ENCODE data around the gene SIAH2.

Gene SIAH2

GRCh38 chr3:150723946-150724345 lies 39.0 kb downstream of the SIAH2 start:
- Histone ChIP-seq H3K9me3 (ENCODE audit: severe bottlenecking) (no peaks in the 10 kb centered on the region), H3K36me3 (ENCODE audit: low read depth) (no peaks in the 10 kb centered on the region), H3K4me1 (ENCODE audit: insufficient read depth, poor library complexity, severe bottlenecking) (peaks cover 14% of the 10 kb centered on the region), H3K27ac (ENCODE audit: poor library complexity, severe bottlenecking) (no peak overlapping the region), H3K4me3 (ENCODE audit: severe bottlenecking) (no peak overlapping the region), H3K27me3 (ENCODE audit: insufficient read depth, poor library complexity, severe bottlenecking) (no peaks in the 10 kb centered on the region)
- DNase-seq (ENCODE audit: low spot score): no peak
- no peak for TF ChIP-seq CTCF (IDR thresholded peaks at IDR 0.05; ENCODE audit: poor library complexity, severe bottlenecking)
- ATAC-seq (ENCODE audit: low read depth): no peak

DNA sequence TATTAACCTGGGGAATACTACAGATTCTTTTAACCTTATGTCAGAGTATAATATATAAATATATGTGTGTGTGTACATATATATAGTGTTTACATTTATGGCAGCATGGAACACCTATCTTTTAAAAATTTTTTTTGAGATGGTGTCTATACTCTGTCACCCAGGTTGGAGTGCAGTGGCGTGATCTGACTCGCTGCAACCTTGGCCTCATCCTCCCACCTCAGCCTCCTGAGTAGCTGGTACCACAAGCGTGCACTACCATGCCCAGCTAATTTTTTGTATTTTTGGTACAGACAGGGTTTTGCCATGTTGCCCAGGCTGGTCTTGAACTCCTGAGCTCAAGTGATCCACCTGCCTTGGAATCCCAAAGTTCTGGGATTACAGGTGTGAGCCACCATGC lies 40.7 kb downstream of the SIAH2 start:
- Histone ChIP-seq H3K27me3 (ENCODE audit: insufficient read depth, poor library complexity, severe bottlenecking) (no peaks in the 10 kb centered on the region), H3K27ac (ENCODE audit: poor library complexity, severe bottlenecking) (no peak overlapping the region), H3K4me1 (ENCODE audit: insufficient read depth, poor library complexity, severe bottlenecking) (peaks cover 9% of the 10 kb centered on the region), H3K4me3 (ENCODE audit: severe bottlenecking) (no peak overlapping the region), H3K9me3 (ENCODE audit: severe bottlenecking) (no peaks in the 10 kb centered on the region), H3K36me3 (ENCODE audit: low read depth) (no peaks in the 10 kb centered on the region)
- DNase-seq (ENCODE audit: low spot score) (no peak), ATAC-seq (ENCODE audit: low read depth) (no peak)
- no peak for TF ChIP-seq CTCF (IDR thresholded peaks at IDR 0.05; ENCODE audit: poor library complexity, severe bottlenecking)

- Histone ChIP-seq H3K9me3 (ENCODE audit: severe bottlenecking) (no peaks in the 10 kb centered on the region), H3K36me3 (ENCODE audit: low read depth) (no peaks in the 10 kb centered on the region), H3K4me3 (ENCODE audit: severe bottlenecking) (no peak overlapping the region), H3K27ac (ENCODE audit: poor library complexity, severe bottlenecking) (no peak overlapping the region), H3K27me3 (ENCODE audit: insufficient read depth, poor library complexity, severe bottlenecking) (no peaks in the 10 kb centered on the region), H3K4me1 (ENCODE audit: insufficient read depth, poor library complexity, severe bottlenecking) (peaks cover 9% of the 10 kb centered on the region)
- DNase-seq (ENCODE audit: low spot score) (no peak), ATAC-seq (ENCODE audit: low read depth) (peak; percentile 58)
- peak; percentile 89 for TF ChIP-seq CTCF (IDR thresholded peaks at IDR 0.05; ENCODE audit: poor library complexity, severe bottlenecking)
Observed at GRCh38 chr3:150721285-150722130, 41.5 kb downstream of the SIAH2 start.

DNA sequence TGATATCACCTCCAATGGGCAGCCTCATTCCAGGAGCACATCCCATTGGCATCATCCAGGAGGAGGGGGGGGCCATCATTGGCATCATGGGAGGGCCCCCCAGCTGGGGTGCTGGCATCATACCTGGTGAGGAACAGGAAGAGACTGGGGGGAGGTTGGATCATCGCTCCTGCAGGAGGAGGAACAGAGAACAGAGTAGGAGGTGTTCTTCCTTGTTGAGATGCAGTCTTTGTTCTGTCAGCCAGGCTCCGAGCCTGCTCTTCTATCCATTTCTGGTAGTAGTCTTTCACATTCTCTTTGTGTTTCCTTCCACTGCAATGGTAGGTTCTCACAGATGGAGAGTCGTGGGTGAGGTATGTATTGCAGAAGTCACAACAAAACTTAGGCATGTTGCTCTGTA lies 42.5 kb downstream of the SIAH2 start:
- ATAC-seq (ENCODE audit: low read depth): no peak
- TF ChIP-seq CTCF (IDR thresholded peaks at IDR 0.05; ENCODE audit: poor library complexity, severe bottlenecking): no peak

DNA sequence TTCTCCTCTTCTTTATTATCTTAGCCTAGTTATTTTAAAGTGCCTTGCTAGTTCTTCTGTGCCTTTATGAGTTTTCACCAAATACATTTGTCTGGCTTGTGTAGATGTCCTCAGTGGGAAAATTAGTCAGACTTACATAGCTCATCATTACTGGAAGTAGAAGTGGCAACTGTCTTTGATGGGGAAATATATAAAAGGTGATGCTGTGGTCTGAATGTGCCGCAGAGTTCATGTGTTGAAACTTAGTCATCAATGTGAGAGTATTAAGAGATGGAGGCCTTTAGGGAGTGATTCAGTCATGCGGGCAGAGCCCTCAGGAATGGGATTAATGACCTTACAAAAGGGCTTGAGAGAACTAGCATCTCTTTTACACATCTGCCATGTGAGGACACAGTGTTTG lies 52.9 kb downstream of the SIAH2 start:
- TF ChIP-seq CTCF (IDR thresholded peaks at IDR 0.05; ENCODE audit: poor library complexity, severe bottlenecking): no peak
- no peaks in the 10 kb centered on the region for H3K27me3 ChIP-seq (ENCODE audit: insufficient read depth, poor library complexity, severe bottlenecking)
- no peak for DNase-seq (ENCODE audit: low spot score)
- H3K27ac ChIP-seq (ENCODE audit: poor library complexity, severe bottlenecking): no peak overlapping the region
- H3K4me3 ChIP-seq (ENCODE audit: severe bottlenecking): no peak overlapping the region
- ATAC-seq (ENCODE audit: low read depth): no peak
- peaks cover 3% of the 10 kb centered on the region for H3K9me3 ChIP-seq (ENCODE audit: severe bottlenecking)
- H3K36me3 ChIP-seq (ENCODE audit: low read depth): no peaks in the 10 kb centered on the region
- H3K4me1 ChIP-seq (ENCODE audit: insufficient read depth, poor library complexity, severe bottlenecking): no peaks in the 10 kb centered on the region

More for the DNA sequence above, 42.5 kb downstream of the SIAH2 start:
- H3K9me3 ChIP-seq (ENCODE audit: severe bottlenecking): peaks cover under 1% of the 10 kb centered on the region
- no peak for DNase-seq (ENCODE audit: low spot score)
- peaks cover 3% of the 10 kb centered on the region for H3K4me1 ChIP-seq (ENCODE audit: insufficient read depth, poor library complexity, severe bottlenecking)
- H3K27ac ChIP-seq (ENCODE audit: poor library complexity, severe bottlenecking): no peak overlapping the region
- H3K4me3 ChIP-seq (ENCODE audit: severe bottlenecking): no peak overlapping the region
- no peaks in the 10 kb centered on the region for H3K36me3 ChIP-seq (ENCODE audit: low read depth)
- no peaks in the 10 kb centered on the region for H3K27me3 ChIP-seq (ENCODE audit: insufficient read depth, poor library complexity, severe bottlenecking)
